HepG2 (cell line): ENCODE results near the gene INF2. TPM values are rescaled to one million over a fixed set of nuclear protein-coding genes. Genes with fewer than 3 reads are reported as not detected.

Experiments
- ARNTL ChIP-seq: sonication (generic); formaldehyde crosslinking; IDR thresholded peaks from 2 replicates; pipeline ENCODE4 v1.4.0; 2020; ENCODE audit warnings: mild to moderate bottlenecking, missing genetic modification reagents
- ASH2L ChIP-seq: fragments of 300-600, 200-600 bp; sonication (generic); IDR thresholded peaks from 2 replicates; pipeline ENCODE4 v1.7.0; 2017; ENCODE audit warnings: low read depth, mild to moderate bottlenecking, moderate library complexity, mixed read lengths, low read length; ENCODE audit not compliant: insufficient read length
- HDAC1 ChIP-seq: sonication (generic); formaldehyde crosslinking; IDR thresholded peaks from 2 replicates; pipeline ENCODE4 v1.5.1; 2020; ENCODE audit warnings: mild to moderate bottlenecking, missing genetic modification reagents
- HIVEP1 ChIP-seq: sonication (generic); formaldehyde crosslinking; IDR thresholded peaks from 2 replicates; pipeline ENCODE4 v1.4.0; 2020; ENCODE audit warnings: mild to moderate bottlenecking, missing genetic modification reagents
- MTF1 ChIP-seq: sonication (generic); formaldehyde crosslinking; IDR thresholded peaks from 2 replicates; pipeline ENCODE4 v1.5.0; 2020; ENCODE audit warnings: missing genetic modification reagents
- ZFX ChIP-seq: sonication (generic); formaldehyde crosslinking; IDR thresholded peaks from 2 replicates; pipeline ENCODE4 v1.4.0; 2020; ENCODE audit warnings: mild to moderate bottlenecking, low read depth, missing genetic modification reagents, moderate library complexity
- ZNF446 ChIP-seq: sonication (generic); formaldehyde crosslinking; IDR thresholded peaks from 2 replicates; pipeline ENCODE4 v1.5.0; 2020; ENCODE audit warnings: mild to moderate bottlenecking, missing genetic modification reagents
- ZSCAN12 ChIP-seq: sonication (generic); formaldehyde crosslinking; IDR thresholded peaks from 2 replicates; pipeline ENCODE4 v1.9.0; 2021; ENCODE audit warnings: mild to moderate bottlenecking, missing genetic modification reagents
- ZSCAN20 ChIP-seq: sonication (generic); formaldehyde crosslinking; IDR thresholded peaks from 2 replicates; pipeline ENCODE4 v1.4.0; 2020; ENCODE audit warnings: missing genetic modification reagents, mild to moderate bottlenecking, borderline replicate concordance
- polyA plus RNA-seq, 8 experiments: library from polyadenylated mRNA; depleted of rRNA in 3 of 8; stranded (reverse) in 7 of 8; unstranded in 1 of 8; fragments of >200 nt; fragmentation: Illumina TruSeq in 4 of 8; extraction: Trizol in 4 of 8; gene quantifications; 2 replicates each; pipeline versions ENCODE4 v1.2.1 to v1.2.3, GENCODE V29; 2011 to 2016; ENCODE audit warnings: low read depth in 4 of 8, missing spikeins in 1 of 8, mixed read lengths in 1 of 8; ENCODE audit not compliant: insufficient read depth in 1 of 8
- total RNA-seq, 5 experiments: library from RNA; depleted of rRNA; stranded (reverse); fragments of >200 nt; fragmentation: Illumina TruSeq; extraction: Trizol; gene quantifications; 2 replicates each; pipeline ENCODE4 v1.2.3, GENCODE V29; 2016; ENCODE audit warnings: low read depth in 1 of 5
- TF ChIP-seq, protein P1 (sequence below): sonication (generic); formaldehyde crosslinking; IDR thresholded peaks from 2 replicates; pipeline ENCODE4 v1.5.1; 2020; ENCODE audit warnings: missing genetic modification reagents, mild to moderate bottlenecking, borderline replicate concordance
- TF ChIP-seq, protein P2 (sequence below): sonication (generic); formaldehyde crosslinking; IDR thresholded peaks from 2 replicates; pipeline ENCODE4 v1.5.0; 2020; ENCODE audit warnings: missing genetic modification reagents, mild to moderate bottlenecking, borderline replicate concordance

The INF2 gene
- total and polyA plus RNA-seq, 2 of the 13 experiments (the other 11 are each of a cell fraction or from before 2014, with no cell fraction given), result 16.4 to 26.4 TPM

DNA sequence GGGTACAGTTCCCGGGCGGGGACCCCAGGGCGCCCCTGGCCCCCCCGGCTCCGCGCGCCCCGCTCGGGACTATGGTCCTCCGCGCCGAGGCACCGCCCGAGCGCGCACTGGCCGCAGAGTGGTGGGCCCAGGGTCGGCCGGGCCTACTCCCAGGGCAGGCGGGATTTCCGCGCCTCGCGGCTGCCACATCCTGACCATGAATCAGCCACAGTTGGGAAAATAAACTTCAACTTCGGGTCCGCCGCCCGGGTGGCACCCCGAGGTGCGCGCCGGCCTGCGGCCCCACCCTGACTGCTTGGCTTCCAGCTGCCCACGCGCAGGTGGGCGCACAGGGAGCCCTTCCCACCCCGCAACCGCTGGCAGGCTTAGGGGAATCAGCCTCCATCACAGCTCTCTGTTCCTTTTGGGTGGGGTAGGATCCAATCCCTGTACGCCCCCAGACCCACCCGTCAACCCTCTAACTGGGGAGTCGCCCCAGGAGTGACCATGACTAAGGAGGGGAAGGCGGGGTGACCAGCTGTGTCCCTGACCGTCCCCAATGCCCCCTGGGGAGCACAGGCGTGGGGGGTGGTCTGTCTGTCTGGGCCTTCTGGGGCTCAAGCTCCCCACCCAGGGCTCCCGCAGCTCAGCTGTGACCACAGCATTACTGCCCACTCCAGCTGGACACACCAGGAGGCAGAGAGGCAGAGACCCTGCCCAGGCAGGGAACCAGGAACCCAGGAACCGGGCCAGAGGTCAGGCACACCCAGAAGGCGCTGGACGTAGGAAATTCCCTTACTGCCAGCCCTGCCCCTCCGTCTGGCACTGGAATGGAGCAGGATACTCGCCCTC is 678 bp downstream of the INF2 start (continued):
- TF ChIP-seq ASH2L, result no peak
- peak; percentile 43; the same call in 1 of the 2 replicates for TF ChIP-seq ZFX
- peak; percentile 40; the same call in 1 of the 2 replicates for TF ChIP-seq HDAC1 (CRISPR knock-in tag)
- 0 out of 2 replicates have a peak, but pooled peaks have one; percentile 29 for TF ChIP-seq ZSCAN20 (CRISPR knock-in tag)
- 0 out of 2 replicates have a peak, but pooled peaks have one; percentile 29 for TF ChIP-seq ZSCAN12
- TF ChIP-seq HIVEP1, result 0 out of 2 replicates have a peak, but pooled peaks have one; percentile 22
- TF ChIP-seq, protein P1, sequence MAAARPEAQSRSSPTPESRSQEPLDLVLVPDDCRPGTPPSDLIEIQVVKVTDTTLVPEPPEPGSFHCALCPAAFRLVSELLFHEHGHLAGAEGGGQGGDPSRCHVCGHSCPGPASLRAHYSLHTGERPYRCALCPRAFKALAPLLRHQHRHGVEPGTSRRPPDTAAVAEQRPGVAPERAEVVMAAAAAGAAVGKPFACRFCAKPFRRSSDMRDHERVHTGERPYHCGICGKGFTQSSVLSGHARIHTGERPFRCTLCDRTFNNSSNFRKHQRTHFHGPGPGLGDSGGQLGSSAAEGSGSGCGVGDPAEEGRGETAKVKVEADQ (CRISPR knock-in tag), result 0 out of 2 replicates have a peak, but pooled peaks have one; percentile 9
- TF ChIP-seq, protein P2, sequence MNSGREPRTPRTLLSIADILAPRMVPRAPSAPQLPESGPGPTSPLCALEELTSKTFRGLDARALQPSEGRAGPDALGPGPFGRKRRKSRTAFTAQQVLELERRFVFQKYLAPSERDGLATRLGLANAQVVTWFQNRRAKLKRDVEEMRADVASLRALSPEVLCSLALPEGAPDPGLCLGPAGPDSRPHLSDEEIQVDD, result peak; percentile 41; the same call in 1 of the 2 replicates
- no peak for TF ChIP-seq MTF1 (CRISPR knock-in tag)
- TF ChIP-seq ZNF446, result no peak
- TF ChIP-seq ARNTL (CRISPR knock-in tag), result 0 out of 2 replicates have a peak, but pooled peaks have one; percentile 12
- TF ChIP-seq, all 625 proteins: peak for 33
